Activated T-helper 2 cell treated with anti-CD3 and anti-CD28 coated beads, Interferon-gamma antibody, Interleukin-2, Interleukin-4, amounts not matched to agents 10 μg/mL and 5 μg/mL and 100 μg/mL, durations not matched to agents 14 hours and 24 hours and 36 hours (primary cell): ENCODE results near the gene FAM78A. TPM values are rescaled to one million over a fixed set of nuclear protein-coding genes. Genes with fewer than 3 reads are reported as not detected.

ENCODE experiments used
- DNase-seq: peaks from one replicate; pipeline ENCODE4 v3.0.0; 2021; ENCODE audit warnings: low spot score
- H3K27ac Mint-ChIP-seq: one replicate; pipeline ENCODE4 v1.8.0; 2021; ENCODE audit warnings: mixed read lengths
- H3K27me3 Mint-ChIP-seq: one replicate; pipeline ENCODE4 v1.8.0; 2021; ENCODE audit warnings: low read depth, mixed read lengths
- H3K36me3 Mint-ChIP-seq: one replicate; pipeline ENCODE4 v1.8.0; 2021; ENCODE audit warnings: low read depth, mixed read lengths
- H3K4me1 Mint-ChIP-seq: one replicate; pipeline ENCODE4 v1.8.0; 2021; ENCODE audit warnings: low read depth, mixed read lengths
- H3K4me3 Mint-ChIP-seq: one replicate; pipeline ENCODE4 v1.8.0; 2021; ENCODE audit warnings: low read depth, mild to moderate bottlenecking, moderate library complexity, mixed read lengths
- H3K9me3 Mint-ChIP-seq: one replicate; pipeline ENCODE4 v1.8.0; 2021; ENCODE audit warnings: mixed read lengths
- intact Hi-C: fragments of 100-400 bp; cut with micrococcal nuclease; formaldehyde crosslinking; loops from one replicate; pipeline ENCODE4 v1.15.1; 2023
- total RNA-seq: library from RNA; stranded (reverse); gene quantifications from 2 replicates; pipeline ENCODE4 v1.2.3, GENCODE V29; 2022

The FAM78A gene, protein sequence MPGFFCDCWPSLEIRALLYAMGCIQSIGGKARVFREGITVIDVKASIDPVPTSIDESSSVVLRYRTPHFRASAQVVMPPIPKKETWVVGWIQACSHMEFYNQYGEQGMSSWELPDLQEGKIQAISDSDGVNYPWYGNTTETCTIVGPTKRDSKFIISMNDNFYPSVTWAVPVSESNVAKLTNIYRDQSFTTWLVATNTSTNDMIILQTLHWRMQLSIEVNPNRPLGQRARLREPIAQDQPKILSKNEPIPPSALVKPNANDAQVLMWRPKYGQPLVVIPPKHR
- 55.3 and 55.5 TPM in 2 replicates for total RNA-seq

DNA sequence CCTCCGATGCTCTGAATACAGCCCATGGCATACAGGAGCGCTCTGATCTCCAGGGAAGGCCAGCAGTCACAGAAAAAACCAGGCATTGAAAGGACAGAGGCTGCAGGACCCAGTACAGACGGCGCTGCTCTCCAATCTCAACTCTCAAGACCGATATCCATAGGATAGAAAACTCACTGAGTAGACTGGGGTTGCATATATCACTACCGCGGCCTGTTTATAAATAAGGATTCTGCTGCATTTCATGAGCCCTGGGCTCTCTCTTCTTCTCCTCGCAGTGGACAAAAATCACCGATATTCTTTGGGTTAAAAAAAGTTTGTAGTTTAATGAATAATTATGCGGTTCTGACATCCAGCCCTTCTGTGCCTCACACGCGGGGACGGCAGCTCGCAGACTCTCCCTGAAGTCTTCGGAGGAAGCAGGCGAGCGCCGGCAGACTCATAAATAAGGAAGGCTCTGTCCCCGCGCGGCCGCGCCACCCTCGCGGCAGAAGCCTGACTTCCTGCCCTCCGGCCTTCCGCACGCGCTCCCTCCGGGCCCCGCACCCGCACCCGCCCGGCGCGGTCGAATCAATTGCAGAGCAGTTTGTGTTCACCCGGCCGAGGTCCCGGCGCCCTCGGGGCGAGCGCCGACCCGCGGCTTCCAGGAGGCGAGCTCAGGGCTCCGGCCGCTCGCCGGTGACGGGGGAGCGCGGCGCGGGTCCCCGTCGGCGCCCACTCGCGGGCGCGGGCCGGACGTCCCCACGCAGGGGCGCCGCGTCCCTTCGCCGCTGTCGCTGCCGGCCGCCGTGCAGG lies at the start of gene FAM78A:
Gene FAM78A (minus strand): TSS at position 417 of the 795 bp plus-strand sequence. CDS start 331 bp downstream, at position 86.
- H3K9me3 Mint-ChIP-seq, result no peaks in the 10 kb centered on the region
- peak within 1 kb of the TSS; percentile 100 for H3K4me3 Mint-ChIP-seq
- peaks cover 48% of the 10 kb centered on the region for H3K36me3 Mint-ChIP-seq
- H3K27ac Mint-ChIP-seq, result peak within 1 kb of the TSS; percentile 97
- peaks cover 4% of the 10 kb centered on the region for H3K27me3 Mint-ChIP-seq
- peaks cover 27% of the 10 kb centered on the region for H3K4me1 Mint-ChIP-seq
- DNase-seq, result peak; percentile 48
- intact Hi-C loops, result loop anchor here (5.0 to 10.0 kb wide), 3 partner anchors 149 to 1241 kb away; partner anchors contain the start of genes NUP214 and POMT1

DNA sequence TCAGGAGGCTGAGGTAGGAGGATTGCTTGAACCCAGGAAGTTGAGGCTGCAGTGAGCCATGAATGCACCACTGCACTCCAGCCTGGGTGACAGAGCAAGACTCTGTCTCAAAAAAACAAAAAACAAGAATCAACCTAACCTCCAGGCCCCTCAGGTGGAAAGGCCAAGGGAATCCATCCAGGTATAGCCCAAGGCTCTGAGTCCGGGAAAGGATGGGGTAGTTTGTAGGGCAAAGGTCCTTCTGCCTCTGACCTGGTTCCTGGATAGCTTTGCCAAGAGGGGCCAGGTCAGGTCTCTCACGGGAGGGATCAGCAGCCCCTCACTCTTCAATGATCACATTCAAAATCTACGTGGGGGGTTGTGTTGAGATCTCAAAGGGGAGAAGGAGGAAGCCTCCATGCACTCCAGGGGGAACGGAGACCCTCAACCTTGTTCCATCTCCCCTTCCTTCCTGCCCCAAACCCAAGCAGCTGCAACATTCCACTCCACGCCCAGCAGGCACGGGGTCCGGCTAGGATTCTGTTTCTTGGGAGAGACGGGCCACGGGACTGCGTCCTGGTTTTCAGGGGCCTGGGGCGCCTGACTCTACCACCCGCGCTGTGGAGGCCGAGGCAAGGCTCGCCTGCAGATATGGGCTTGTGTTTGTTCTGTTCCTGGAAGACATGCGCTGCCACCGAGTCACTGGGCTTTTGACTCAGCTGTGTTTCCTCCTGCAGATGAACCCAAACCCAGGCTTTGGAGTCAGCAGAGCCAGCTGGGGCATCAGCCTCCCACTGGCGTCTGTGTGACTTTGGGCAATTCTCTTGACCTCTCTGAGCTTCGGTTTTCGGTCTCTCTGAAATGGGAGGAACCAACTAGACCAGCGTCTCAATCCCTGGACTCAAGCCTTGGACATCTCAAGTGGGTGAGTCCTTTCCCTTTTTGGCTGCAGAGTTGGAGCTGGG lies 48.7 kb upstream of the FAM78A start:
- no peak overlapping the region for H3K4me3 Mint-ChIP-seq
- DNase-seq, result no peak
- intact Hi-C loops, result no loop called here
- H3K27ac Mint-ChIP-seq, result no peak overlapping the region
- no peaks in the 10 kb centered on the region for H3K9me3 Mint-ChIP-seq
- H3K27me3 Mint-ChIP-seq, result peaks cover 3% of the 10 kb centered on the region
- no peaks in the 10 kb centered on the region for H3K4me1 Mint-ChIP-seq
- H3K36me3 Mint-ChIP-seq, result no peaks in the 10 kb centered on the region

DNA sequence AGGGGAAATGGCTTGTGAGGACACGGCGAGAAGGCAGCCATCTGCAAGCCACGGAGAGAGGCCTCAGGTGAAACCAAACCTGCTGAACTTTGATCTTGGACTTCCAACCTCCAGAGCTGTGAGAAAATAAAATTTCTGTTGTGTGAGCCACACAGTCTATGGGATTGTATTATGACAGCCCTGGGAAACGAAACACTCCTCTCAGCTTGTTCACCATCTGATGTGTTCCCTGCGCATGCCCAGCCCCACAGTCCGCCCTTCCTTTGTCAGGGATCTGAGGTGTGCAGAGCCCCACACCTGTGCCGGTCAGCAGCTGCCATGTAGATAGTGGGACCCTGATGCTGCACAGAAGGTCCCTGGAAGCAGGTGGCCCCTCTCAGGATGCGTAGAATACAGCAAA lies 47.3 kb upstream of the FAM78A start:
- intact Hi-C loops, result no loop called here
- Mint-ChIP-seq H3K27ac (no peak overlapping the region), H3K9me3 (no peaks in the 10 kb centered on the region), H3K27me3 (peaks cover 3% of the 10 kb centered on the region), H3K4me3 (no peak overlapping the region), H3K36me3 (no peaks in the 10 kb centered on the region), H3K4me1 (no peaks in the 10 kb centered on the region)
- DNase-seq, result no peak

DNA sequence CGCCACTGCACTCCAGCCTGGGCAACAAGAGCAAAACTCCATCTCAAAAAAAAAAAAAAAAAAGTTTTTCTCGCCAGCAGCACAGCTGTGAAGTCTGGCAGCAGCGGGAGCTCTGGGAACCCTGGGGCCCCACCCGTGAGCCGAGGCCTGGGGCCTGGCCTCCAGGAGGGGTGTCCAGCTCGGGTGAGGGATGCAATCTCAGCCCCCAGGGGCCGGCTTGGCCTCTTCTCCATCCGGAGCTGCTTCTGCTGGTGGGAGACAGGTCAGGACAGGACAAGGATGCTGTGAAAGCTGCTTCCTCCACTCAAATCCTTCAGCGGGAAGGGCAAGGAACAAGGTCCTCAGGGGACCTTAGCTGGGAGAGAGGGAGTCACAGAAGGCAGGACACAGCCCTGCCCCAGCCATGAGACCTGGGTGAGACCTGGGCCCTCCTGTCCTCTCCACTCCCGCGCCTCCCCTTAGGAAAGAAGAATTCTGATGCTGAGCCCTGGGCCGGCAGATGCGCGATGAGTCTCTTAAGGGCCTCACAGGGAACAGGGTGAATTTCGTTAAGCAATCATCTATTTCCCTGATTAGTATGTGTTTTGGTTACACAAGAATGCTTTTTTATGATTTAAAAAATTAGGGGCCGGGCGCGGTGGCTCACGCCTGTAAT lies 43.8 kb upstream of the FAM78A start:
- Mint-ChIP-seq H3K27me3 (no peaks in the 10 kb centered on the region), H3K9me3 (no peaks in the 10 kb centered on the region), H3K4me3 (no peak overlapping the region), H3K27ac (no peak overlapping the region), H3K4me1 (no peaks in the 10 kb centered on the region), H3K36me3 (no peaks in the 10 kb centered on the region)
- DNase-seq, result no peak
- intact Hi-C loops, result no loop called here

DNA sequence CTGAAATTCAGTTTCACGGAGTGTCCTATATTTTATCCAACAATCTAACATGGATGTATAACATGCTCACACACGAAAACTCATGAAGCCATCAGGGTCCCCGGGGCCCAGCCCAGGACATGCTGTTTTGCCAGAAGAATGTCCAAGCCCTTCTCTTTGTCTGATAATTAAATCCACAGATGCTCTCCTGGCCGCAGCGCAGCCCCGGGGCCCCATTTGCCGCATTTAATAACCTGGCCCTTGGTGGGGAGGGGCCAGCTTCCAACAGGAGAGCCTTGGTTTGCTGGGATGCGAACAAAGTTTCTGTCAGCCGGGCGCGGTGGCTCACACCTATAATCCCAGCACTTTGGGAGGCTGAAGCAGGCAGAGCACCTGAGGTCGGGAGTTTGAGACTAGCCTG lies 43.2 kb upstream of the FAM78A start:
- intact Hi-C loops, result no loop called here
- H3K27ac Mint-ChIP-seq, result no peak overlapping the region
- H3K4me3 Mint-ChIP-seq, result no peak overlapping the region
- H3K9me3 Mint-ChIP-seq, result no peaks in the 10 kb centered on the region
- no peaks in the 10 kb centered on the region for H3K36me3 Mint-ChIP-seq
- H3K4me1 Mint-ChIP-seq, result no peaks in the 10 kb centered on the region
- no peaks in the 10 kb centered on the region for H3K27me3 Mint-ChIP-seq
- DNase-seq, result no peak

DNA sequence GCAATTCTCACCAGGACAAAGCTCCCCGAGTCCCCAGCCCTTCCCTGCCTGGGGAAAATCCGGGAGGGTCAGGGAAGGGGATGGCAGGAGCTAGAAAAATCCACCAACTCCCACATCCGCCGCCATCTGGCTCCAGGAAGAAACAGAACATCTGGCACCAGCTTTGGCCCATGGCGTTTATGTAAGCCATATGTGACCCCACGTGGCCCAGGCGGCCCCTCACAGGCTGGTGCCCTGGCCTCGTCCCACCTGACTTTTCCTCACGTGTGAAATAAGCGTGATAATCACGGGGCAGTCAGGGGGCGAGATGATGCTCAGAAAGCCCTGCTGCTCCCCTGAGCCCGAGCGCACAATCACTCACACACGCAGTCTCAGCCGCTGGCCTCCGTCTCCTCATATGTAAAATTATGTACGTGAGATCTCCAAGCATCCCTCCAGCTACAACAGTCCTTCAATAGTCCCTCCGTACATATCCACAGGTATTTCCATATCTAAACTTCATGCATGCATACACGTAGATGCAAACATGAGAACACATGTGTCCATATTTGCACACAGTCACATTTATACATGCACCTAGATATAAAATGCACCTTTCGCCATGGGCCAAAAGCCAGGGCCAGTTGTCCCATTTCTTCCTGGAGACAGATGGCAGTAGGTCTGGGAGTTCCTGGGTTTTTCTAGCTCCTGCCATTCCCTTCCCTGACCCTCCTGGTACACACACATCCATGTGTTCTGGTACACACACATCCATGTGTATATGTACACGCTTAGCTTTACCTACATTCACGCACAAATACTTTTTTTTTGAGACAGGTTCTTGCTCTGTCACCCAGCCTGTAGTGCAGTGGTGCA lies 42.1 kb upstream of the FAM78A start:
- Mint-ChIP-seq H3K4me3 (no peak overlapping the region), H3K4me1 (no peaks in the 10 kb centered on the region), H3K27ac (no peak overlapping the region), H3K27me3 (no peaks in the 10 kb centered on the region), H3K9me3 (no peaks in the 10 kb centered on the region), H3K36me3 (no peaks in the 10 kb centered on the region)
- no peak for DNase-seq
- intact Hi-C loops, result no loop called here

DNA sequence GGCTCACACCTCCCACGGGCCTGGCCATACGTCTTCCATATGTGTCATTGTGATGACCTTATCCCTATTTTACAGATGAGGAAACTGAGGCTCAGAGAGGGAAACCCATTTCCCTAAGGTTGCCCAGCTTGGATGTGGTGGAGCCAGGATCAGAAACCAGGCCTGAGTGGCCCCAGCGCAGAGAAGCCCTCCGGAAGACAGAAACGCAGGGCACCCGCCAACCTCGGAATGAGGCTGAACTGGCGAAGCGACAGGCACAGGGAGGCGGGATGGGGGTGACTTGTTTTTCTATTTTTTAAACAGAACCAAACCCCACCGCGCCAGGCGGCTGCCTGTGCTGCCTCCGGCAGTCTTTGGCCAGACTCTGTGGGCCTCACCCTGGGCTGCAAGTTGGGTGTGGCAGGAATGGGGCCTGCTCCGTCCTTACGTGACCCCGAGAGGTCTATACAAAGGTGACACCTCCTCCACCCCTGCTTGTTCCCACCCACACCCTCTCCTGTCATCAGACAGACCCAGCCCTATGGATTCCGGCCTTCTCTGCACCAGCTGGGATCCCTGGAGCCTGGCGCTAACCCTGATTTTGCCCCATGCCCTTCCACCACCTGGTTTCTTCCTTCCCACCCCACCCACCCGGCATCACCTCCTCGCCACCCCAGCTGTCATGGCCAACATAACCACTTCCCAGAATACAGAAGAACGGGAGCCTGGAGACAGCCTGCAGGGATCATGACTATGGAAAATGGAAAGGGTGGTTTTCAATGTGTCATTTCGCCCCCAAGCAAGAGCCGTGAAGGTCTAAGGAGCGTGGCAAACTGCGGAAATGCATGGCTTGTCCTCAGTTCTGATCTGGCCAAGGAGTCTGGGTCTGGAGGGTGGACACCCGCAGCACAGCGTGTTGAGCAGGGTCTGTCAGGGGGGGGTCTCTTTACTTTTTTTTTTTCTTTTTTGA lies 36.8 kb upstream of the FAM78A start:
- no peaks in the 10 kb centered on the region for H3K9me3 Mint-ChIP-seq
- H3K4me1 Mint-ChIP-seq, result peaks cover 10% of the 10 kb centered on the region
- H3K27me3 Mint-ChIP-seq, result no peaks in the 10 kb centered on the region
- DNase-seq, result no peak
- no peaks in the 10 kb centered on the region for H3K36me3 Mint-ChIP-seq
- H3K27ac Mint-ChIP-seq, result no peak overlapping the region
- intact Hi-C loops, result no loop called here
- H3K4me3 Mint-ChIP-seq, result no peak overlapping the region

DNA sequence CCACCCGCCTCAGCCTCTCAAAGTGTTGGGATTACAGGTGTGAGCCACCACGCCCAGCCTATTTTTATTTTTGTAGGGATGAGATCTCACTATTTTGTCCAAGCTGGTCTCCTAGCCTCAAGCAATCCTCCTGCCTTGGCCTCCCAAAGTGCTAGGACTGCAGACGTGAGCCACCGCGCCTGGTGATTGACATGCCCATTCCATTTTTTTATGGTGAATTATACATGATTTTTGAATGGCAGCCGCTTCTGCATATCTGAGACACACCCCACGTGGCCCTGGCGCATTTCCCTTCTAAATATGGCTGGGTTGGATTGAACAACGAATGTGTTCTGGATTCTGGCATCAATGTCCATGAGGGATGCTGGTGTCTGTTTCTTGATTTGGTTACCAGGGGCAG lies 35.9 kb upstream of the FAM78A start:
- Mint-ChIP-seq H3K4me3 (no peak overlapping the region), H3K9me3 (no peaks in the 10 kb centered on the region)
- intact Hi-C loops, result no loop called here

DNA sequence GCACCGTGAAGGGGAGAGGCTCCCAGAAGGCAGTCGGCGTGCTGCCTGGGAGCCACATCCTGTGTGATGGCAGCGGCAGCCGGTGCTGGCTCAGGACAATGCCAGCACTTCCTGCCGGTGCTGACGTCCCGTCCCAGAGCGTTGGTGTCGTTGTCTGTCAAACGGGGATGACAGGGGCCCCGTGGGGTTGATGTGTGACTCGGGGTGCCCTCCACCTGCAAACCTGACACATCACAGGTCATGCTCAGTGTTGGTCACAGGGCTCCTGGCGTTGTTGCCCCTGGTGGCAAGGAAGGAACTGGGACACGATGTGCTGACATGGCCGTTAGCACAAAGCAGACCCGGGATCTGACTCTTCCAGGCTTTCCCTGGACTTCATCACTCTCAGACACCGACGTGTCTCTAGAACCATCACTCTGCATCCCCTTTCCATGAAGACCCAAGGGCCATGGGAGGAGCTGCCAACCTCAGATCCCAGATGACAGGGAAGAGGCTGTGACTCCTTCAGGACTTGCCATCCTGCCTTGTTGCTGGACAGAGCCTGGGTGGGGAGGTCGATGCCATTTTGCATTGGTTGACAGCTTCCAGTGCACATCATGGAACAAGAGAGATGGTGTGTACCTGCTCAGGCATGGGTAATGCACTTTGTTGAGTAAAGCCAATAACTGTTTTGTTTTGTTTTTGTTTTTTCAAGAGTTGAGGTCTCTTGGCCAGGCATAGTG lies 34.7 kb upstream of the FAM78A start:
- no peaks in the 10 kb centered on the region for H3K9me3 Mint-ChIP-seq
- peak; percentile 45 for DNase-seq
- intact Hi-C loops, result no loop called here
- peak overlapping the region; percentile 46 for H3K27ac Mint-ChIP-seq
- no peaks in the 10 kb centered on the region for H3K36me3 Mint-ChIP-seq
- peaks cover 10% of the 10 kb centered on the region for H3K4me1 Mint-ChIP-seq
- no peaks in the 10 kb centered on the region for H3K27me3 Mint-ChIP-seq
- H3K4me3 Mint-ChIP-seq, result no peak overlapping the region

More for the DNA sequence above, 35.9 kb upstream of the FAM78A start:
- Mint-ChIP-seq H3K27me3 (no peaks in the 10 kb centered on the region), H3K27ac (no peak overlapping the region), H3K36me3 (no peaks in the 10 kb centered on the region), H3K4me1 (peaks cover 10% of the 10 kb centered on the region)
- DNase-seq, result no peak

DNA sequence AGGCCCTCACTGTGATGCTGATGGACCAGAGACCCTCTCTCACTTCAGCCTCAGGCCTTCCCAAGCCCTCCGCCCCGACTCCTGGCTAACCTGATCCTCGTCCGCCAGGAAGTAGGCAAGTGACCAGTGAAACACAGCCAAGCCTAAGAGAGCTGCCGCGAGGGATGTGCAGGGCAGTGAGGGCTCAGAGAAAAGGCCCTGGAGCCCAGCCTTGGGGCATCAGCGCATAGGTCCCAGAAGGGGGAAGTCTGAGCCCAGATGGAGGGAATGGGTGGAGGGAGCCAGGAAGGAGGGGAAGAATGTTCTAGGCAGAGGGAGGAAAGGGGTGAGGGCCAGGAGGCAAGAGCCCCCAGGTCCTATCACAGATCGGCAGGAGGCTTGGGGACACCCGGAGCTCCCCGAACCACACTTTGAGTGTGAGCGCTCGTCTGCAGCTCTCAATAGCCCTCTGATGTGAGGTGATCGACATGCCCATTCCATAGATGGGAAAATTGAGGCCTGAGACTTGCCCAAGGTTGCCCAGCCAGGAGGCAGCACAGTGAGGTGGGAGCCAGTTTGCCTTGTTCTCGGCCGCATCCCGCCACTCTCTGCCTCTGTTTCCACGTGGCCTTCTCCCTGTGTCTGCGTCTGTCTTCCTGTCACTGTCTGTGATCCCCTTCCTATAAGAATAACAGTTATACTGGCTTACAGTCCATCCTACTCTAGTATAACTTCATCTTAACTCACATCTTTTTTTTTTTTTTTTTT lies 33.4 kb upstream of the FAM78A start:
- H3K27me3 Mint-ChIP-seq, result no peaks in the 10 kb centered on the region
- no peak overlapping the region for H3K4me3 Mint-ChIP-seq
- H3K36me3 Mint-ChIP-seq, result no peaks in the 10 kb centered on the region
- H3K27ac Mint-ChIP-seq, result no peak overlapping the region
- DNase-seq, result no peak
- peaks cover 10% of the 10 kb centered on the region for H3K4me1 Mint-ChIP-seq
- intact Hi-C loops, result no loop called here
- H3K9me3 Mint-ChIP-seq, result no peaks in the 10 kb centered on the region
